ENCODE results near the gene IMPDH2.

DNA sequence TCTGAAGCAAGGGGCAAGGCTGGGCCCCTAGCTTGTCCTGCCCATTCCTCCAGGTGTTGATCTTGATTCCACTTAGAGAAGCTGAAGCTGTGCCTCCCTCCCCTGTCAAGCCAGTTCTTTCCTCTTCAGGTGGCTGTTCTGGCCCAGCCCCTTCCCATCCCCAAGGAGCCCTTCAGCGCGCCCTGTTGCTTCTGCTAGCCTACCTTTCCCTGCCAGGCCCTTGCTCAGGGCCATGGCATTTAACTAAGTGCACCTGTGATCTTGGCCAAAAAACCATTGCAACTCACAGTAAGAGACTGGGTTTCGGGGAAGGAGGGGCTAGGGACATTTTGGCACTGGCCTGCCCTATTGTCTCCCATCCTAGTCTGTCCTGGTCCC is 23.9 kb downstream of the IMPDH2 start:
- TF ChIP-seq, protein P1, sequence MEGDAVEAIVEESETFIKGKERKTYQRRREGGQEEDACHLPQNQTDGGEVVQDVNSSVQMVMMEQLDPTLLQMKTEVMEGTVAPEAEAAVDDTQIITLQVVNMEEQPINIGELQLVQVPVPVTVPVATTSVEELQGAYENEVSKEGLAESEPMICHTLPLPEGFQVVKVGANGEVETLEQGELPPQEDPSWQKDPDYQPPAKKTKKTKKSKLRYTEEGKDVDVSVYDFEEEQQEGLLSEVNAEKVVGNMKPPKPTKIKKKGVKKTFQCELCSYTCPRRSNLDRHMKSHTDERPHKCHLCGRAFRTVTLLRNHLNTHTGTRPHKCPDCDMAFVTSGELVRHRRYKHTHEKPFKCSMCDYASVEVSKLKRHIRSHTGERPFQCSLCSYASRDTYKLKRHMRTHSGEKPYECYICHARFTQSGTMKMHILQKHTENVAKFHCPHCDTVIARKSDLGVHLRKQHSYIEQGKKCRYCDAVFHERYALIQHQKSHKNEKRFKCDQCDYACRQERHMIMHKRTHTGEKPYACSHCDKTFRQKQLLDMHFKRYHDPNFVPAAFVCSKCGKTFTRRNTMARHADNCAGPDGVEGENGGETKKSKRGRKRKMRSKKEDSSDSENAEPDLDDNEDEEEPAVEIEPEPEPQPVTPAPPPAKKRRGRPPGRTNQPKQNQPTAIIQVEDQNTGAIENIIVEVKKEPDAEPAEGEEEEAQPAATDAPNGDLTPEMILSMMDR (conservative IDR thresholded peaks at IDR 0.05; ENCODE audit: low read length): no peak
- TF ChIP-seq EZH2phosphoT487 (IDR thresholded peaks at IDR 0.05; ENCODE audit: borderline replicate concordance, low read depth, low read length): no peak
